ENCODE data around the gene CARD9.

DNA sequence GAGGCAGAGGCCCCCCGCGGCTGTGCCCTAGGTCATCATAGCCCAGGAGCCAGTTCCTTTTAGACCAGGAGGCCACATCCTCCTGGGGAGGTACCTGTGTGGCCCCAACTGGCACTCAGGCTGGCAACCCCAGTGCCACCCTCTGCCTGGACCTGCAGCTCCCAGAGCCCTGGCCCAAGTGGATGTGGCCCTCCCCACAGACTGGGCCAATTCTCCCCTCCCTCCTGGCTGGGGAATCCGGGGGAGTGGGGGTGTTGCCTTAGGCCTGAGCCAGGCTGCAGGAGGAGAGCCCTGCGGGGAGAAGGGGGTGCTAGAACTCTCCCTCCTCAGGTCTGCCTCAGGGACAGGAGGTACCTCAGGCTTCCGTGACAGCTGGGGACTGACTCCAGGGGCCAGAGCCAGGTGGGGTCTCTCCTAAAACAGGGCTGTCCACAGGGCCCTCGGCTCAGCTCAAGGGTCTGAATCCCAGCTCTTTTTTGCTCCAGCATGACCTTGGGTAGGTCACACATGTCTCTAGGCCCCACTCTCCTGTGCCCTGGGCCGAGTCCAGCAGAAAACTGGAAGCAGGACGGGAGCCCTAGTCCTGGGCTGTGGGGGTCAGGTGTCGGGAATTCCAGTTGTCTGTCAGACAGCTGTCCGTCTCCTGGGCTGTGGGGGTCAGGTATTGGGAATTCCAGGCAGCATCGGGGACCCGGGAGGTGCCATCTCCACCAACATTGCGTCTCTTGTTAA, 19.5 kb downstream of the CARD9 start:
- TF ChIP-seq, protein P1, sequence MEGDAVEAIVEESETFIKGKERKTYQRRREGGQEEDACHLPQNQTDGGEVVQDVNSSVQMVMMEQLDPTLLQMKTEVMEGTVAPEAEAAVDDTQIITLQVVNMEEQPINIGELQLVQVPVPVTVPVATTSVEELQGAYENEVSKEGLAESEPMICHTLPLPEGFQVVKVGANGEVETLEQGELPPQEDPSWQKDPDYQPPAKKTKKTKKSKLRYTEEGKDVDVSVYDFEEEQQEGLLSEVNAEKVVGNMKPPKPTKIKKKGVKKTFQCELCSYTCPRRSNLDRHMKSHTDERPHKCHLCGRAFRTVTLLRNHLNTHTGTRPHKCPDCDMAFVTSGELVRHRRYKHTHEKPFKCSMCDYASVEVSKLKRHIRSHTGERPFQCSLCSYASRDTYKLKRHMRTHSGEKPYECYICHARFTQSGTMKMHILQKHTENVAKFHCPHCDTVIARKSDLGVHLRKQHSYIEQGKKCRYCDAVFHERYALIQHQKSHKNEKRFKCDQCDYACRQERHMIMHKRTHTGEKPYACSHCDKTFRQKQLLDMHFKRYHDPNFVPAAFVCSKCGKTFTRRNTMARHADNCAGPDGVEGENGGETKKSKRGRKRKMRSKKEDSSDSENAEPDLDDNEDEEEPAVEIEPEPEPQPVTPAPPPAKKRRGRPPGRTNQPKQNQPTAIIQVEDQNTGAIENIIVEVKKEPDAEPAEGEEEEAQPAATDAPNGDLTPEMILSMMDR (IDR thresholded peaks at IDR 0.05; ENCODE audit: low read length) = no peak
- no peak for TF ChIP-seq EZH2 (IDR thresholded peaks at IDR 0.05; ENCODE audit: borderline replicate concordance, low read length)

Data from OCI-LY1 (cell line).